ENCODE data around the gene ZNF658.
"Not testable (repeated sequence)": the region's sequence is repeated elsewhere in the genome, so short reads cannot be mapped to it uniquely, and the experiment has no call there.

- TF ChIP-seq CTCF, POLR2A (IDR thresholded peaks at IDR 0.05): not testable (repeated sequence)
Measured at GRCh38 chr9:66909560-66909959, 9.0 kb downstream of the ZNF658 start.

All from Peyer's patch (tissue), 4 donors.